Right cardiac atrium (tissue), 5 donors: ENCODE data around the gene SEL1L. TPM values are rescaled to one million over a fixed set of nuclear protein-coding genes. Genes with fewer than 3 reads are reported as not detected.

Experiments
- ATAC-seq, 2 donors: fragments of 200-7000 bp; cut with Tn5 transposase; one replicate each; pipeline versions ENCODE4 v1.8.0 to v1.9.1; 2020; ENCODE audit warnings: moderate library complexity in 2 of 2, mild to moderate bottlenecking in 1 of 2
- DNase-seq, 3 donors: peaks; one replicate each; pipeline ENCODE4 v3.0.0-alpha.2; 2020
- H3K27ac ChIP-seq: one replicate; pipeline ENCODE4 v1.5.1; 2013; ENCODE audit warnings: mild to moderate bottlenecking, low read length, control low read depth, moderate library complexity
- H3K27me3 ChIP-seq: one replicate; pipeline ENCODE4 v1.6.1; 2013; ENCODE audit not compliant: control insufficient read depth, insufficient read depth
- H3K4me1 ChIP-seq: one replicate; pipeline ENCODE4 v1.6.1; 2013; ENCODE audit warnings: low read length; ENCODE audit not compliant: control insufficient read depth, insufficient read depth
- H3K4me3 ChIP-seq: one replicate; pipeline ENCODE4 v1.5.1; 2013; ENCODE audit warnings: low read length, control low read depth
- H3K9me3 ChIP-seq: one replicate; pipeline ENCODE4 v1.6.1; 2013; ENCODE audit warnings: low read length; ENCODE audit not compliant: control insufficient read depth
- WGBS: extraction: QIAGEN DNeasy Blood & Tissue Kit; methylation state at CpG from one replicate; pipeline ENCODE4 v1.1.7; 2013; 5-methylcytosine and 5-hydroxymethylcytosine counted together
- intact Hi-C, 4 donors: fragments of 100-400 bp; cut with DNase I; formaldehyde crosslinking; loops; one replicate each; pipeline versions ENCODE4 v1.11.0 to v1.14.0; 2022 to 2023
- polyA plus RNA-seq: library from polyadenylated mRNA; stranded (reverse); fragments of 200-250 nt; gene quantifications from one replicate; pipeline ENCODE4 v1.2.3, GENCODE V29; 2013
- total RNA-seq, 4 donors: library from RNA; stranded (reverse); fragmentation: NEBNext Ultra II Directional; extraction: Animal tissue kit (Norgen Biotek cat#: 25700); gene quantifications; one replicate each; pipeline ENCODE4 v1.2.1, GENCODE V29; 2021
- donor health status: healthy with polysubstance abuse.
- donor health status: DM: no; HTN: yes; CAD: no.
- donor health status: DM: no; HTN: no; CAD: no.
- donor health status: DM: no; HTN: yes; CAD: no; lungs with severe emphysema.
- donor health status: DM: yes; HTN: yes; CAD: no.

The SEL1L gene
- total and polyA plus RNA-seq, 5 donors = 13.9 to 77.7 (median 61.7) TPM

DNA sequence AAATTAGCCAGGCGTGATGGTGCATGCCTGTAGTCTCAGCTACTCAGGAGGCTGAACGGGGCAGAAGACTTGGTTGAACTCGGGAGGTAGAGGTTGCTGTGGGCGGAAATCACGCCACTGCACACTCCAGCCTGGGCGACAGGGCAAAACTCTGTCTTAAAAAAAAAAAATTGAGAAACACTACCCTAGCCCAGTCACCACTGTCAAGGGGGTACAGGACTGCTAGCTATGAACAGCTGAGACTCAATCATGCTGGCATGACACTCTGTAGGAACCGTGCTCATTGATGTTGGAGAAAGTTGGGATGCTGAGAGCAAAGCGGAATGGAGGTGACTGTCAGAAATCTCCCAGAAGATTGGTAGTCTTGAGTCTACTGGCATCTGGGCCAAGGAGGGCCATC, 75.3 kb downstream of the SEL1L start:
- Histone ChIP-seq H3K9me3 (no peaks in the 10 kb centered on the region), H3K4me1 (no peaks in the 10 kb centered on the region), H3K27me3 (no peaks in the 10 kb centered on the region), H3K4me3 (no peak overlapping the region), H3K27ac (no peak overlapping the region)
- ATAC-seq = no peak
- intact Hi-C loops = no loop called here
- no peak for DNase-seq
- WGBS = 96% methylated on average over 8 of the region's 8 CpGs

DNA sequence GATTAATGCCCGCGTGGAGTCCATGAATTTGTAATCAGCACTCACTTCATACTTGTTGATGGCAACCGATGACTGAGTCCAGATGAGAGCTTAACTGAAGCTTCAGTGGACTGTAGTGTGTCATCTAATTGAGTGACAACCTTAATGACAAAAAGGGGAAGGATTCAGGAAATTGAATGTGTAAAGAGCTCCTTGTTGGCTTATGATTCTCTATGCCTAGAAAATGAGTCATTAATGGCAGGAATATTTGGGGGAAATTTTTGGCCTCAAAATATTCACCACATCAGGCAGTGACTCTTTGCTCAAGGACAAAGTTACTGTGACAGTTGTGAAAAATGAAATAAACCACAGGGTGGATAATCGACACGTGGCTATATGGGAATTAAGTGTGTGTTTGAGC, 78.3 kb downstream of the SEL1L start:
- ATAC-seq = no peak
- H3K4me3 ChIP-seq = no peak overlapping the region
- H3K4me1 ChIP-seq = no peaks in the 10 kb centered on the region
- H3K9me3 ChIP-seq = no peaks in the 10 kb centered on the region
- no peak for DNase-seq
- H3K27ac ChIP-seq = no peak overlapping the region
- WGBS = 60% methylated on average over 5 of the region's 5 CpGs
- H3K27me3 ChIP-seq = no peaks in the 10 kb centered on the region
- intact Hi-C loops = no loop called here

GRCh38 chr14:81454572-81455218, 79.0 kb downstream of the SEL1L start:
- intact Hi-C loops = loop anchor here in 1 of 4 donors (5.0 kb wide), 1 partner anchor 182 kb away; no protein-coding TSS in a partner anchor

GRCh38 chr14:81453166-81453766, 80.4 kb downstream of the SEL1L start:
- H3K27ac ChIP-seq = no peak overlapping the region
- intact Hi-C loops = loop anchor here in 2 of 4 donors (2.0 to 5.0 kb wide), 2 partner anchors 181 to 184 kb away; no protein-coding TSS in a partner anchor
- peak in 1 of 3 donors; percentile 69 for DNase-seq
- H3K4me1 ChIP-seq = peaks cover 4% of the 10 kb centered on the region
- no peaks in the 10 kb centered on the region for H3K27me3 ChIP-seq
- no peak overlapping the region for H3K4me3 ChIP-seq
- WGBS = 19% methylated on average over 8 of the region's 8 CpGs
- no peaks in the 10 kb centered on the region for H3K9me3 ChIP-seq
- ATAC-seq = peak in 1 of 2 donors; percentile 29

More at GRCh38 chr14:81454572-81455218, 79.0 kb downstream of the SEL1L start:
- no peak for ATAC-seq
- no peak for DNase-seq
- Histone ChIP-seq H3K4me3 (no peak overlapping the region), H3K9me3 (no peaks in the 10 kb centered on the region), H3K4me1 (peaks cover 2% of the 10 kb centered on the region), H3K27ac (no peak overlapping the region), H3K27me3 (no peaks in the 10 kb centered on the region)
- WGBS = 84% methylated on average over 5 of the region's 5 CpGs

DNA sequence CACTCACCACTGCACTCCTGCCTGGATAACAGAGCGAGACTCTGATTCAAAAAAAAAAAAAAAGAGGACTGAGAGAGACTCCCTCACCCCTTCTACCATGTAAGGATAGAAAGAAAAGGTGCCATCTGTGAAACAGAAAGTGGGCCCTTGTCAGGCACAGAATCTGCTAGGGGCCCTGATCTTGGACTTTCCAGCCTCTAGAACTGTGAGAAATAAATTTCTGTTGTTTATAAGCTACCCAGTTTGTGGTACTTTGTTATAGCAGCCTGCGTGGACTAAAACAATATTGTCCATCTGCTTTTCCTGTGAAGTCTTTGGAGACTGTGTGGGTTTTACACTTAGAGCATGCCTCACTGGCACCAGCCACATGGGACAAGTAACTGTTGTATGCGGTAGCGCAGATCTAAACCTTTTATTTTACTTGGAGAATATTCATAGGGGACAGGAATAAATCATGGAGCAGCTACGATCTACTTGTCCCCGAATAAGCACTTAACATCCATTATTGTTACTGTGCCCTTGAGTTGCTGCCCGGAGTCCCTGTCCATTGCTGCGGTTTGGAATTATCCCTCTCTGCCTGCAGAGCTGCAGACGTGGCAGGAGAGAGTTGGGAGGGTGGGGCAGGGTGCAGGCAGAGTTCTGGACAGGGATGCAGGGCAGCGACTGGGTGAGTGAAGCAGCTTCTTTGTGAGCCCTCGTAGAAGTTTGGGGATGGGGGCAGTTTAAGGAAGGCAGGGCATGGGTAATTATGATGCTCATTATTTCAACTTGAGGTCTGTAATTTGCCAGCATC, 81.1 kb downstream of the SEL1L start:
- H3K27ac ChIP-seq = no peak overlapping the region

GRCh38 chr14:81450976-81451375, 82.7 kb downstream of the SEL1L start:
- H3K9me3 ChIP-seq = no peaks in the 10 kb centered on the region
- no peaks in the 10 kb centered on the region for H3K27me3 ChIP-seq
- H3K4me1 ChIP-seq = peaks cover 4% of the 10 kb centered on the region
- intact Hi-C loops = loop anchor here in 1 of 4 donors (5.0 kb wide), 1 partner anchor 179 kb away; no protein-coding TSS in a partner anchor
- ATAC-seq = no peak
- 75% methylated on average over 3 of the region's 3 CpGs for WGBS
- no peak overlapping the region for H3K4me3 ChIP-seq
- H3K27ac ChIP-seq = no peak overlapping the region
- DNase-seq = no peak

More for the DNA sequence above, 81.1 kb downstream of the SEL1L start:
- no peaks in the 10 kb centered on the region for H3K27me3 ChIP-seq
- ATAC-seq (no peak), DNase-seq (no peak)
- H3K4me3 ChIP-seq = no peak overlapping the region
- intact Hi-C loops = loop anchor here in 2 of 4 donors (2.0 to 5.0 kb wide), 2 partner anchors 180 to 184 kb away; no protein-coding TSS in a partner anchor
- WGBS = 49% methylated on average over 11 of the region's 11 CpGs
- H3K4me1 ChIP-seq = peaks cover 4% of the 10 kb centered on the region
- no peaks in the 10 kb centered on the region for H3K9me3 ChIP-seq

DNA sequence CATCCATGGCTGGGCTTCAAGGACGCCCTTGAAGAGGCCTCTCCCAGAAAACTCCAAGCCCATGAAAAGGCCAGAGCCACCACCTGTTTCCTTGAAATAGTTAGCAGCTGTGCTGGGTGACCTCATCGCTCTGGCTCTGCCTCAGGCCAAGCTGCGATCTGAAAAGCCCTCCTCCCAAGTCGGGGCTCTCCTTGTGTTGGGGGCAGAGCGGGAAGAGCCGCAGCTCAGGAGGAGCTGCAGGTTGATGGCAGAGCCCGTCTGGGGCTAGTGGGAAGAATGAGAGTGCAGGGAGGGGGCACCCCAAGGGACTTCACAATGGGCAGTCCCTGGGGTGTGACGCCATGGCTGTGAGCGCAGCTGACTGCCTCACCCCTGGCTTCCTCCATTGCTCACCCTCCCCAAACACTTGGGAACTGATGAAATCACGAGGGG, 83.5 kb downstream of the SEL1L start:
- intact Hi-C loops = loop anchor here in 1 of 4 donors (5.0 kb wide), 1 partner anchor 178 kb away; no protein-coding TSS in a partner anchor
- ATAC-seq = peak; percentile 73 to 74
- 32% methylated on average over 10 of the region's 10 CpGs for WGBS
- H3K27ac ChIP-seq = peak overlapping the region; percentile 9
- no peaks in the 10 kb centered on the region for H3K9me3 ChIP-seq
- peaks cover 4% of the 10 kb centered on the region for H3K4me1 ChIP-seq
- H3K4me3 ChIP-seq = no peak overlapping the region
- no peaks in the 10 kb centered on the region for H3K27me3 ChIP-seq
- DNase-seq = peak; percentile 73 to 87 (median 78)

GRCh38 chr14:81449576-81449975, 84.1 kb downstream of the SEL1L start:
- ATAC-seq (no peak), DNase-seq (no peak)
- Histone ChIP-seq H3K4me1 (peaks cover 4% of the 10 kb centered on the region), H3K4me3 (no peak overlapping the region), H3K9me3 (no peaks in the 10 kb centered on the region), H3K27me3 (no peaks in the 10 kb centered on the region), H3K27ac (peak overlapping the region; percentile 40)
- intact Hi-C loops = loop anchor here in 1 of 4 donors (5.0 kb wide), 1 partner anchor 172 kb away; no protein-coding TSS in a partner anchor
- WGBS = 65% methylated on average over 6 of the region's 6 CpGs

DNA sequence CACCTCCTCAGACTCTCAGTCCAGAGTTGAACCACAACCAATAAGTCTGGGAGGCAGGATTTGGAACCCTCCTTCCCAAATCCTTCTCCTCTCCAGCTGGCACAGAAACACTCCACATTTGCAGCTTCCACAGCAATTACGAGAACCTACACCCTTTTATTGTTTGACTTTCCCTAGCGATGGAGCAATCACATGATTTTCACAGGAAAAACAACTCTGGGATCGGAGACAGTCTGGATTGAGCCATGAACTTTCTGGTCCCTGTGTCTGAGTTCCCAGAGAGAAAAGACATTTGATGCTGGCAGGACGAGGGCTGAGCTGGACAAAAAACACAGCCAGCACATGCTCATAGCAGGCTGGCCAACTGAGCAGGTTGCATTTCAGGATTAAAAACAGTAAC, 84.5 kb downstream of the SEL1L start:
- 27% methylated on average over 4 of the region's 4 CpGs for WGBS
- DNase-seq = peak; percentile 40 to 84 (median 66)
- Histone ChIP-seq H3K4me3 (no peak overlapping the region), H3K9me3 (no peaks in the 10 kb centered on the region), H3K27me3 (no peaks in the 10 kb centered on the region), H3K4me1 (peaks cover 4% of the 10 kb centered on the region), H3K27ac (peak overlapping the region; percentile 56)
- ATAC-seq = peak; percentile 77 to 87
- intact Hi-C loops = loop anchor here in 1 of 4 donors (5.0 kb wide), 1 partner anchor 172 kb away; no protein-coding TSS in a partner anchor

- DNase-seq = peak in 1 of 3 donors; percentile 44
- Histone ChIP-seq H3K4me3 (no peak overlapping the region), H3K9me3 (no peaks in the 10 kb centered on the region), H3K27ac (no peak overlapping the region), H3K27me3 (peaks cover 6% of the 10 kb centered on the region), H3K4me1 (peaks cover 4% of the 10 kb centered on the region)
- ATAC-seq = no peak
- intact Hi-C loops = loop anchor here in 1 of 4 donors (5.0 kb wide), 1 partner anchor 170 kb away; no protein-coding TSS in a partner anchor
- WGBS = 63% methylated on average over 3 of the region's 3 CpGs
These were observed 86.5 kb downstream of the SEL1L start for GRCh38 chr14:81447021-81447764.
